Lower leg skin (tissue), 3 donors: ENCODE data around the gene ZDHHC13.

Source experiments
- CTCF ChIP-seq, 3 donors: fragments of 450-650 bp; IDR thresholded peaks; one replicate each; pipeline ENCODE4 v1.5.1; 2016; ENCODE audit warnings: antibody characterized with exemption in 3 of 3, mild to moderate bottlenecking in 3 of 3, moderate library complexity in 2 of 3
- POLR2A ChIP-seq, 2 donors: fragments of 450-650 bp; IDR thresholded peaks; one replicate each; pipeline ENCODE4 v1.6.1; 2016 to 2017; ENCODE audit warnings: antibody characterized with exemption in 2 of 2, mild to moderate bottlenecking in 1 of 2, moderate library complexity in 1 of 2

DNA sequence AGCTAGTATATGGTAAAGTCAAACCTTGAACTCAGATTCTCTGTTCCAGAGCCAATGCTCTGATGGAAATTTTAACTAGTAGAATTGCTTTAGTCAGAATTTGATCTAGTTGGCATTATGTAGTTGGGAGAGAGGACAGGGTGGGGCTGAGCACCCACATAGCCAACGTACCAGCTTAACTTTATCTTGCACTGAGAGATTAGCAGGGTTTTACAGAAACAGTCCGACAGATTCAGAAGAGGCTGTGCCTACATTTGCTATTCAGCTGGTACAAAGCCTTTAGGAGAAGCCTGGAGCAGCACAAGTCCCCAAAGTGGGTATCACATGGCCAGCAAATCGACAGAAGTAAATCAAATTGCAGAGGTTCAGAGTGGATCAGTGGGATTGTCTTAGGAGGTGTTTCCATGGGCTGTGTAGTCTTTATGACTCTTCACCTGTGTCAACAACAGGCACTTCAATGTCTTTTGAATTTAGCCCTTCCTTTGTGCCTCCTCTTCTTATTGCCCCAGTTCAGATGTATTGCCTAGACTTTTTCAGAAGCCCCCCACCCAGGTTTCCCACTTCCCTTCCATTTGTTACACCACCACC lies 92.1 kb downstream of the ZDHHC13 start:
- TF ChIP-seq CTCF (IDR thresholded peaks at IDR 0.05) (no peak), POLR2A (IDR thresholded peaks at IDR 0.05) (no peak)
